CD4-positive, alpha-beta T cell treated with Interleukin-17A for 4 hours (primary cell): ENCODE results near the gene ARFIP2.
"Not testable (repeated sequence)": the region's sequence is repeated elsewhere in the genome, so short reads cannot be mapped to it uniquely, and the experiment has no call there.

Experiments
- DNase-seq: peaks from one replicate; pipeline ENCODE4 v3.0.0-alpha.2; 2020; ENCODE audit warnings: mixed read lengths

The ARFIP2 gene, protein sequence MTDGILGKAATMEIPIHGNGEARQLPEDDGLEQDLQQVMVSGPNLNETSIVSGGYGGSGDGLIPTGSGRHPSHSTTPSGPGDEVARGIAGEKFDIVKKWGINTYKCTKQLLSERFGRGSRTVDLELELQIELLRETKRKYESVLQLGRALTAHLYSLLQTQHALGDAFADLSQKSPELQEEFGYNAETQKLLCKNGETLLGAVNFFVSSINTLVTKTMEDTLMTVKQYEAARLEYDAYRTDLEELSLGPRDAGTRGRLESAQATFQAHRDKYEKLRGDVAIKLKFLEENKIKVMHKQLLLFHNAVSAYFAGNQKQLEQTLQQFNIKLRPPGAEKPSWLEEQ

GRCh38 chr11:6481012-6481923 lies at the start of gene ARFIP2, which contains the start of gene TIMM10B:
Gene ARFIP2, minus strand, starts transcription at chr11:6481331. Its CDS starts 910 bp downstream, at chr11:6480421.
Gene TIMM10B, plus strand, starts transcription at chr11:6481501. Its CDS starts 16 bp downstream, at chr11:6481517.
- peak; percentile 97 for DNase-seq

GRCh38 chr11:6530848-6531247 lies 49.7 kb upstream of the ARFIP2 start:
- no peak for DNase-seq

- DNase-seq: no peak
Observed at GRCh38 chr11:6529266-6529665, 48.1 kb upstream of the ARFIP2 start.

GRCh38 chr11:6526411-6527135 lies 45.4 kb upstream of the ARFIP2 start:
- no peak for DNase-seq

DNA sequence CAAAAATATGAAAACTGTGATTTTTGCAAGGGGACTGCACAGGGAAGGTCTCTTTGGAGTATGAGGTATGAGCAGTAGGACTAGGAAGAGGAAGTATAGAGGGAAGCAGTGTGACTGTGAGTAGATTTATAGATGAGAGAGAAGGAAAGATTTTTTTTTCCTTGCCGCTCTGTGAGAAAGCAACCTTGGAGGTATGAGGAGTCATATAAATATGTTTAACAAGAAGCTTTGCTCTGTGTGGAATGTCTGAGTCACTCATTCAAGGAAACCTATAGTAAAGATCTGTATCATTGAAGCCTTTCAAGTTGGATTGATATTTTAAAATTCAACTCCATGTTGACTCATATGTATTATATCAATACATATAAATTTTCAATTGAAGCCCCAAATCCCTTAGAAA lies 42.1 kb upstream of the ARFIP2 start:
- no peak for DNase-seq

DNA sequence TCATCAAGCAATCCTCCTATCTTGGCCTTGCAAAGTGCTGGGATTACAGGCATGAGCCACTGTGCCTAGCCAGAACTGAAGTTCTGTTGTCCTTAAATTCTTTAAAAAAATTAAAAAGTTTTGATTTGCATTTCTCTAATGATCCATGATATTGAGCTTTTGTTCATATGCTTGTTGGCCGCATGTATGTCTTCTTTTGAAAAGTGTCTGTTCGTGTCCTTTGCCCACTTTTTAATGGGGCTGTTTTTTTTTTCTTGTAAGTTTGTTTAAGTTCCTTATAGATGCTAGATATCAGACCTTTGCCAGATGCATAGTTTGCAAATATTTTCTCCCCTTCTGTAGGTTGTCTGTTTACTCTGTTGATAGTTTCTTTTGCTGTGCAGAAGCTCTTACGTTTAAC lies 40.8 kb upstream of the ARFIP2 start:
- DNase-seq: not testable (repeated sequence)

GRCh38 chr11:6520265-6520664 lies 39.1 kb upstream of the ARFIP2 start:
- no peak for DNase-seq

DNA sequence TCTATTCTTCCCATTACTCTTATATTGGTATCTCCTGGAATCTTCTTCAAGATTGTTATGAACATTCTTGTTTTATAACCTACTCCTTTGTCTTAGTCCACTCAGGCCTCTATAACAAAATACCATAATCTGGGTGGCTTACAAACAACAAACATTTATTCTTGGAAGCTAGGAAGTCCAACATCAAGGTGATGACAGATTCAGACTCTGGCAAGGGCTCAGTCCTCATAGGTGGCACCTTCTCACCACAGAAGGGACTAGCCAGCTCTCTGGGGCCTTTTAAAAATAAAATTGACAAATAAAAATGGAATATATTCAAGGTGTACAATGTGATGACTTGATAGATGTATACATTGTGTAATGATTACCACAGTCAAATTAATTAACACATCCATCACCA lies 35.7 kb upstream of the ARFIP2 start:
- DNase-seq: no peak

DNA sequence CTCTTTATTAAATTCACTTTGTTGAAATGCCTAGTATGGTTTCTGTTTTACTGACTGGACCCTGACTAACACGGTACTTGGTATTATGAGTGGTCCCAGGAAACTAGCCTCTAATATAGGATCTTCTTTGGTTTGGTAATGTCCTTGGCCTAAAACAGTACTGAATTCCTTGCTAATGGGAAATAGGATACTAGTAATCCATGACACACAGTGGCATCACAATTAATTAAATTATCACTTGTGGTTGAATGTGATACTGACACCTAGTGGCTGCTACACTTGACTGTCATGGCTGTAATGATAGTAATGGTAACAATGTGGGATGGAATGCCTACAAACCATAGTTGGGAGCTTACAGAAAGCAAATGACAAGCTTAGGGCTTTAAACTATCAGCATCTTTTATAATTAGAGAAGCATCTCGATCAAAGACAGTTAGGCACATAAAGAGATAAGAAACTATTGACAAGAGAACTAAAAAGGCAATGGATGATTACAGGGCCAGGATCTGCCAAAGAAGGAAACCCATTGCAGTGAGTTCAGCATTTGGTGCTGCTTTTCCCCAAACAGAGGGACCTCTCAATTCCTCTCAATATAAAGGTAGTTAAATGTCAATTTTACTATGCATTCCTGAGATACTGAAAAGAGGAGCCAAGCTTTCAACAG lies 24.6 kb upstream of the ARFIP2 start:
- peak; percentile 21 for DNase-seq

DNA sequence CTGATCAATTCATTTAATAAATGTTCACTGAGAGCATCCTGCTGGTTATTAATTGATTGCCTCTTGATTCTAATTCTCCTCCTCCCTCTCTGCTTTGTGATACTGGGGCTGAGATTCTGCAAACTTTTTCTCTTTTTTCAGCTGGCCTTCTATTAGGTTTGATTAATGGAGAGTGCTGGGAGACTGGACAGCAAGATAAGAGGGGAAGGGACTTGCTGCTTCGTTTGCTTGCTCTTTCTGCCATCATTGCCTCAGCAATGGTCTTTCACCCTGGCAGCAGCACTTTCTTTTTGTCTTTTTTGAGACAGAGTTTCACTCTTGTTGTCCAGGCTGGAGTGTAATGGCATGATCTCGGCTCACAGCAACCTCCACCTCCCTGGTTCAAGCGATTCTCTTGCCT lies 23.0 kb upstream of the ARFIP2 start:
- no peak for DNase-seq

DNA sequence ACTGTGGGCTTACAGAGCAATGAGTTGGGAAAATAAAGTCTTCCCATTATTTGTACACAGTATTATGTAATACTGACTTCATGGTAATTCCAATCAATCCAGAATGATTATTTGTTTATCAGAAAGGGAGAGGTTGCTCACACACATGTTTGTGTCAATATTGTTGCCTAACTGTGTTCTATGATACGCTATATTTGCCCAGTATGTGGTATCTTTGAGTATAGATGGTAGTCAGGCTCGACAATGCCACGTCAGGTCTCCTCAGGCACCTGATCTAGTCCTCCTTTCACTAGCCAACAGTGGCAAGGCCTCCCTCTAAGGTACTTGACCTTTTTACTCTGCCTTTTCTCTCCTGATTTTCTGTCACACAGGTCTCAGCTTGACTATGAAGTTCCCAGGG lies 21.3 kb upstream of the ARFIP2 start:
- DNase-seq: no peak

- DNase-seq: no peak
Observed at GRCh38 chr11:6498544-6498943, 17.4 kb upstream of the ARFIP2 start.

GRCh38 chr11:6498121-6498520 lies 17.0 kb upstream of the ARFIP2 start:
- DNase-seq: no peak

- DNase-seq: no peak
Observed at GRCh38 chr11:6497069-6497839, 16.1 kb upstream of the ARFIP2 start, which contains the start of gene DNHD1. Gene DNHD1, plus strand, starts transcription at chr11:6497280. Its CDS starts 936 bp downstream, at chr11:6498216.

GRCh38 chr11:6489306-6489705 lies 8.2 kb upstream of the ARFIP2 start:
- no peak for DNase-seq

GRCh38 chr11:6488821-6489220 lies 7.7 kb upstream of the ARFIP2 start:
- no peak for DNase-seq

DNA sequence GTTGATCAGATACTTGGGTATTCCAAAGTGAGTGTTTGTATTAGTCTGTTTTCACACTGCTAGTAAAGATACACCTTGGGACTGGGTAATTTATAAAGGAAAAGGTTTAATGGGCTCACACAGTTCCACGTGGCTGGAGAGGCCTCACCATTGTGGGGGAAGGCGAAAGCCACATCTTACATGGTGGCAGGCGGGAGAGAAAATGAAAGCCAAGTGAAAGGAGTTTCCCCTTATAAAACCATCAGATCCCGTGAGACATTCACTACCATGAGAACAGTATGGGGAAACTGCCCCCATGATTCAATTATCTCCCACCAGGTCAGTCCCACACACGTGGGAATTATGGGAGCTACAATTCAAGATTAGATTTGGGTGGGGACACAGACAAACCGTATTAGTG lies 7.2 kb upstream of the ARFIP2 start:
- DNase-seq: no peak

- no peak for DNase-seq
Observed at GRCh38 chr11:6486938-6487337, 5.8 kb upstream of the ARFIP2 start.

DNA sequence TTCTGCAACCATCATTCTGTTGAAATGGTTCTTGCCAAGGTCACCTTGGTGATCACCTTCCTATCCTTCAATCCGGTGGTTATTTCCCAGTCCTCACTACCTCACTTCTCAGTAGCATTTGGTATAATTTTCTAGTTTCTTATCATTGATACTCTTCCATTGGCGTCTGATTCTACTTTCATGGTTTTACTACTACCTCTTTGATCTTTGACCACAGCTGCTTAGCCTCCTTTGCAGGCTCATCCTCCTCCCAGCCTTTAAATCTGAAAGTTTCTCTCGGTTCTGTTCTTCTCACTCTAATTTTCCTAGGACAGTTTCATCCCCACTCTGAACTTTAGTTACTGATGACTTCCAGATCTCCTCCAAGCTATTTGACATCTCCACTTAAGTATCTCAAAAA lies 5.1 kb upstream of the ARFIP2 start:
- no peak for DNase-seq

- no peak for DNase-seq
Observed at GRCh38 chr11:6485661-6486060, 4.5 kb upstream of the ARFIP2 start.

DNA sequence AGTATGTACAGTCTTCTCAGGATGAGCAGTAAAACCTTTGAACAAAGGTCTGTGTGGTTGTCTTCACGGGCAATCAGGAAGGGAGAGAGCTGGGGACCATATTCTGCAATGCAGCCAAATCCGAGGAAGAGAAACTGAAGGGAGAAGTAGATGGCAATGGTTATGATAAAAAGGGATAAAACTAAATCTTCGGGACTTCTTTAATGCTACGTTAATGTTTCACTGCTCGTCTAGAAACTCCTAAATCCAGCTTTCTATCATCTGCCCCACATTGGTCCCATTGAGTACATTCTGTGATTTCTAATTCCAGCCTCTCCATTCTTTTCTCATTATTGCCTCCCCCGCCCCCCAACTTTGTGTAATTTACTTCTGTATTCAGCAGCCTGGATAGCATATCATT lies 1.9 kb upstream of the ARFIP2 start:
- no peak for DNase-seq

DNA sequence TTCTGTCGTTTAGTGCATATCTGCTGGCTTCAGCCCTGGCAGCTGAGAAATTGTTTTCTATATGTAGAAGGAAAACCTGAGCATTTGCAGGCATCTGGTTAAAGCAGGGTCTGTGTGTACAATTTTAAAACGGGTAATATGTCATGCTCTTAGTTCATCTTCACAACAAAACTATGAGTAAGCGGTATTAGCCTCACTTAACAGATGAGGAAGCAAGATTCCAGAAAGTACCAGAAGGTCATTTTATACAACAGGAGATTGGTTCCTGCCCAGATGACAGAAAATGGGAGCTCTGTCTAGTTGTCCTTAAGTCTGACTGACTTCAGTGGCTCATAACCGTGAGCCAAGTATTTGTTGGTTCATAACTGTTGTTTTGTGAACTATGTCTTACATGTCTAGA lies 1.3 kb upstream of the ARFIP2 start:
- DNase-seq: no peak
